ENCODE results near the gene KCNQ5.

Gene KCNQ5

DNA sequence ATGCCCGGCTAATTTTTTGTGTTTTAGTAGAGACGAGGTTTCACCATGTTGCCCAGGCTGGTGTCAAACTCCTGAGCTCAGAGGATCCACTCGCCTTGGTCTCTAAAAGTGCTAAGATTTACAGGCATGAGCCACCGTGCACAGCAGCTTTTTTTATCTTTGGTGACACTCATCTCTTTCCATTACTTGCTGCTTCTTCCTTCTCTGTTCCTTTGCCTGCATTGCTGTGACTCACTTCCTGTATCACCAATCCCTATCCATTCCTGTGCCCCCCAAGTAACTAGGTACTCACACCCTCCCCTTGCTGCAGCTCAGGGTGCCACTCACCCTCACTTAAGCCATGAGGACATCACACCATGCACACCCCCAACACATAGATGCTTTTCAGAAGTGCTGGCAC lies 578.9 kb downstream of the KCNQ5 start:
- TF ChIP-seq, protein P1, sequence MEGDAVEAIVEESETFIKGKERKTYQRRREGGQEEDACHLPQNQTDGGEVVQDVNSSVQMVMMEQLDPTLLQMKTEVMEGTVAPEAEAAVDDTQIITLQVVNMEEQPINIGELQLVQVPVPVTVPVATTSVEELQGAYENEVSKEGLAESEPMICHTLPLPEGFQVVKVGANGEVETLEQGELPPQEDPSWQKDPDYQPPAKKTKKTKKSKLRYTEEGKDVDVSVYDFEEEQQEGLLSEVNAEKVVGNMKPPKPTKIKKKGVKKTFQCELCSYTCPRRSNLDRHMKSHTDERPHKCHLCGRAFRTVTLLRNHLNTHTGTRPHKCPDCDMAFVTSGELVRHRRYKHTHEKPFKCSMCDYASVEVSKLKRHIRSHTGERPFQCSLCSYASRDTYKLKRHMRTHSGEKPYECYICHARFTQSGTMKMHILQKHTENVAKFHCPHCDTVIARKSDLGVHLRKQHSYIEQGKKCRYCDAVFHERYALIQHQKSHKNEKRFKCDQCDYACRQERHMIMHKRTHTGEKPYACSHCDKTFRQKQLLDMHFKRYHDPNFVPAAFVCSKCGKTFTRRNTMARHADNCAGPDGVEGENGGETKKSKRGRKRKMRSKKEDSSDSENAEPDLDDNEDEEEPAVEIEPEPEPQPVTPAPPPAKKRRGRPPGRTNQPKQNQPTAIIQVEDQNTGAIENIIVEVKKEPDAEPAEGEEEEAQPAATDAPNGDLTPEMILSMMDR (IDR thresholded peaks at IDR 0.05; ENCODE audit: low read depth, low read length, poor library complexity, severe bottlenecking): no peak
- TF ChIP-seq EZH2phosphoT487 (IDR thresholded peaks at IDR 0.05; ENCODE audit: borderline replicate concordance, low read length): no peak
- Histone ChIP-seq H3K79me2 (ENCODE audit: control insufficient read depth, low read length) (no peaks in the 10 kb centered on the region), H3K36me3 (ENCODE audit: control insufficient read depth, low read length) (peaks cover 16% of the 10 kb centered on the region), H3K4me1 (ENCODE audit: control insufficient read depth, low read length) (peaks cover 8% of the 10 kb centered on the region), H3K4me2 (ENCODE audit: low read length) (no peak overlapping the region), H3K27ac (ENCODE audit: low read depth, low read length) (no peak overlapping the region), H3F3A (ENCODE audit: control insufficient read depth, insufficient read depth) (no peaks in the 10 kb centered on the region; the same call in 1 of the 2 replicates), H3K9me2 (replicated peaks; ENCODE audit: control insufficient read depth, low read length) (no peaks in the 10 kb centered on the region), H3K9me3 (ENCODE audit: control insufficient read depth, insufficient read depth, low read length) (no peaks in the 10 kb centered on the region), H3K27me3 (ENCODE audit: control insufficient read depth, low read length) (no peaks in the 10 kb centered on the region), H4K20me1 (ENCODE audit: control insufficient read depth, insufficient read depth, low read depth, low read length) (no peaks in the 10 kb centered on the region), H3K4me3 (ENCODE audit: low read length) (no peak overlapping the region)

DNA sequence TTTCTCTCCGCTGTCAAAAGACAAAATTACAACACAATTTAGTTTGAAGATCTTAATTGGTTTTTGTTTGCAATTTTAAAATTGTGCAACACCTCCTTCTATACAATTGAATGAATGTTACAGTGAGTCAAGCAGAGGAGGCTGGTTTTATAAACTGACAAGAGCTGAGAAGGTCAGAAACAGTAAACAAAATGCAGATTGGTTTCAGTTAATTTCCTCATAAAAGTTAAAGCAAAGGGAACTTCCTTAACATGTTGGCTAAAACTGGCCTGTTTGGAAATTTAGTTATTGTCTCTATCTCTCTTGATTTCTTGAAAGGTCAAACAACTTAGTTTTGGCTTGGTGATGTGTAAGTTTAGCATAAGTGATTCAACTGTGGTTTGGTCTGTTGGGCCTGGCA lies 581.2 kb downstream of the KCNQ5 start:
- no peaks in the 10 kb centered on the region for H3K79me2 ChIP-seq (ENCODE audit: control insufficient read depth, low read length)
- no peak overlapping the region for H3K27ac ChIP-seq (ENCODE audit: low read depth, low read length)
- no peak overlapping the region for H3K4me3 ChIP-seq (ENCODE audit: low read length)
- no peaks in the 10 kb centered on the region for H3K9me3 ChIP-seq (ENCODE audit: control insufficient read depth, insufficient read depth, low read length)
- H3F3A ChIP-seq (ENCODE audit: control insufficient read depth, insufficient read depth): no peaks in the 10 kb centered on the region
- H3K4me1 ChIP-seq (ENCODE audit: control insufficient read depth, low read length): peaks cover 4% of the 10 kb centered on the region
- H4K20me1 ChIP-seq (ENCODE audit: control insufficient read depth, insufficient read depth, low read depth, low read length): no peaks in the 10 kb centered on the region
- H3K27me3 ChIP-seq (ENCODE audit: control insufficient read depth, low read length): peaks cover 2% of the 10 kb centered on the region; the same call in 1 of the 2 replicates
- no peak overlapping the region for H3K4me2 ChIP-seq (ENCODE audit: low read length)
- TF ChIP-seq, protein P1 (IDR thresholded peaks at IDR 0.05; ENCODE audit: low read depth, low read length, poor library complexity, severe bottlenecking): no peak
- no peak for TF ChIP-seq EZH2phosphoT487 (IDR thresholded peaks at IDR 0.05; ENCODE audit: borderline replicate concordance, low read length)
- no peaks in the 10 kb centered on the region for H3K36me3 ChIP-seq (ENCODE audit: control insufficient read depth, low read length)
- no peaks in the 10 kb centered on the region for H3K9me2 ChIP-seq (replicated peaks; ENCODE audit: control insufficient read depth, low read length)

DNA sequence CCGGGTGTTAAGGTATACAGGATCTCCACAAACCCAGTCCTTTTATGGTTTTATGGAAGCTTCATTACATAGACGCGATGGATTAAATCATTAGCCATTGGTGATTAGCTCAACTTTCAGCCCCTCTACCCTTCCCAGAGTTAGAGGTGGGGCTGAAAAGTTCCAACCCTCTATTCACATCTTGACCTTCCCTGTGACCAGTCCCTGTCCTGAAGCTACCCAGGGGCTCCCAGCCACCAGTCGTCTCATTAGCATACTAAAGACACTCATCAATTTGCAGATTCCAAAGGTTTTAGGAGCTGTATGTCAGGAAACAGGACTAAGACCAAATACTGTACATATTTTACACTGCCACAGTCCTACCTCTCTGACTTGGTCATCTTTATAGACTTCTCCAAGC lies 582.4 kb downstream of the KCNQ5 start:
- TF ChIP-seq, protein P1 (IDR thresholded peaks at IDR 0.05; ENCODE audit: low read depth, low read length, poor library complexity, severe bottlenecking): no peak
- Histone ChIP-seq H3K36me3 (ENCODE audit: control insufficient read depth, low read length) (no peaks in the 10 kb centered on the region), H3F3A (ENCODE audit: control insufficient read depth, insufficient read depth) (no peaks in the 10 kb centered on the region), H3K9me2 (replicated peaks; ENCODE audit: control insufficient read depth, low read length) (no peaks in the 10 kb centered on the region), H3K27ac (ENCODE audit: low read depth, low read length) (no peak overlapping the region), H3K27me3 (ENCODE audit: control insufficient read depth, low read length) (peaks cover 2% of the 10 kb centered on the region; the same call in 1 of the 2 replicates), H3K9me3 (ENCODE audit: control insufficient read depth, insufficient read depth, low read length) (no peaks in the 10 kb centered on the region), H4K20me1 (ENCODE audit: control insufficient read depth, insufficient read depth, low read depth, low read length) (no peaks in the 10 kb centered on the region), H3K4me3 (ENCODE audit: low read length) (no peak overlapping the region), H3K79me2 (ENCODE audit: control insufficient read depth, low read length) (no peaks in the 10 kb centered on the region), H3K4me1 (ENCODE audit: control insufficient read depth, low read length) (no peaks in the 10 kb centered on the region), H3K4me2 (ENCODE audit: low read length) (no peak overlapping the region)

Data from DOHH2 (cell line).